WTC11 (cell line): ENCODE results near the gene MDM1. TPM values are rescaled to one million over a fixed set of nuclear protein-coding genes. Genes with fewer than 3 reads are reported as not detected.

ENCODE experiments used
- ATAC-seq: fragments of 200-7000 bp; cut with Tn5 transposase; 2 replicates; pipeline ENCODE4 v1.10.0; 2021; ENCODE audit warnings: mild to moderate bottlenecking, moderate library complexity
- CTCF ChIA-PET: fragments of 300-600 bp; sonication (Branson Sonifier 250); formaldehyde crosslinking; loops from one replicate; lab custom pipeline; 2021; ENCODE audit warnings: antibody characterized with exemption; lab: Charles Lee
- POLR2A ChIA-PET: fragments of 350-600 bp; sonication (Branson Sonifier 250); formaldehyde crosslinking; loops from one replicate; lab custom pipeline; 2021; ENCODE audit warnings: antibody characterized with exemption; lab: Charles Lee
- DNase-seq: peaks from one replicate; pipeline ENCODE4 v3.0.0; 2021; ENCODE audit warnings: low spot score
- H3K27ac Mint-ChIP-seq: 2 replicates; pipeline ENCODE4 v1.8.0; 2021; ENCODE audit warnings: mixed read lengths
- H3K27me3 Mint-ChIP-seq: 2 replicates; pipeline ENCODE4 v1.8.0; 2021; ENCODE audit warnings: low read depth, mild to moderate bottlenecking, moderate library complexity, mixed read lengths
- H3K36me3 Mint-ChIP-seq: 2 replicates; pipeline ENCODE4 v1.8.0; 2021; ENCODE audit warnings: mixed read lengths
- H3K4me1 Mint-ChIP-seq: 2 replicates; pipeline ENCODE4 v1.8.0; 2022; ENCODE audit warnings: mixed read lengths
- H3K4me3 Mint-ChIP-seq: 2 replicates; pipeline ENCODE4 v1.8.0; 2021; ENCODE audit warnings: mild to moderate bottlenecking, moderate library complexity, mixed read lengths
- H3K9me3 Mint-ChIP-seq: 2 replicates; pipeline ENCODE4 v1.8.0; 2021; ENCODE audit warnings: mixed read lengths
- ESRRA ChIP-seq: sonication (generic); formaldehyde crosslinking; IDR thresholded peaks from 2 replicates; pipeline ENCODE4 v1.8.1; 2022; ENCODE audit warnings: mild to moderate bottlenecking, missing genetic modification reagents, borderline replicate concordance
- FOXK1 ChIP-seq: sonication (generic); formaldehyde crosslinking; IDR thresholded peaks from 2 replicates; pipeline ENCODE4 v1.8.0; 2022; ENCODE audit warnings: mild to moderate bottlenecking, moderate library complexity, missing genetic modification reagents
- JAZF1 ChIP-seq: fragments of 250-450 bp; sonication (Bioruptor Pico); IDR thresholded peaks from 2 replicates; pipeline ENCODE4 v1.9.0; 2021; ENCODE audit warnings: moderate library complexity, mild to moderate bottlenecking, inconsistent platforms
- NFE2L1 ChIP-seq: sonication (generic); formaldehyde crosslinking; IDR thresholded peaks from 2 replicates; pipeline ENCODE4 v1.8.1; 2023; ENCODE audit warnings: missing genetic modification reagents
- NR1H2 ChIP-seq: sonication (generic); formaldehyde crosslinking; IDR thresholded peaks from 2 replicates; pipeline ENCODE4 v1.9.0; 2021; ENCODE audit warnings: mild to moderate bottlenecking, moderate library complexity, missing genetic modification reagents
- RELA ChIP-seq: sonication (generic); formaldehyde crosslinking; IDR thresholded peaks from 2 replicates; pipeline ENCODE4 v1.8.1; 2022; ENCODE audit warnings: missing genetic modification reagents, mild to moderate bottlenecking, borderline replicate concordance
- ZNF317 ChIP-seq: sonication (generic); formaldehyde crosslinking; IDR thresholded peaks from 2 replicates; pipeline ENCODE4 v1.8.1; 2023; ENCODE audit warnings: low read depth, mild to moderate bottlenecking, moderate library complexity, missing genetic modification reagents, borderline replicate concordance
- ZNF423 ChIP-seq: fragments of 250-450 bp; sonication (Bioruptor Pico); IDR thresholded peaks from 2 replicates; pipeline ENCODE4 v2.1.2; 2022; ENCODE audit warnings: mild to moderate bottlenecking, moderate library complexity
- total RNA-seq: library from RNA; stranded (reverse); gene quantifications from 3 replicates; pipeline ENCODE4 v1.2.3, GENCODE V29; 2021
- TF ChIP-seq, protein P1 (sequence below): sonication (generic); formaldehyde crosslinking; IDR thresholded peaks from 2 replicates; pipeline ENCODE4 v1.8.1; 2023; ENCODE audit warnings: mild to moderate bottlenecking, missing genetic modification reagents, borderline replicate concordance
- TF ChIP-seq, protein P2 (sequence below): sonication (generic); formaldehyde crosslinking; IDR thresholded peaks from 2 replicates; pipeline ENCODE4 v1.8.0; 2022; ENCODE audit warnings: mild to moderate bottlenecking, missing genetic modification reagents
- TF ChIP-seq, protein P3 (sequence below): sonication (generic); formaldehyde crosslinking; IDR thresholded peaks from 2 replicates; pipeline ENCODE4 v1.8.0; 2023; ENCODE audit warnings: missing genetic modification reagents, mild to moderate bottlenecking, borderline replicate concordance
- TF ChIP-seq, protein P4 (sequence below): fragments of 200-600 bp; IDR thresholded peaks from 2 replicates; pipeline ENCODE4 v1.8.0; 2022; ENCODE audit warnings: antibody characterized with exemption
- TF ChIP-seq, protein P5 (sequence below): sonication (generic); formaldehyde crosslinking; IDR thresholded peaks from 2 replicates; pipeline ENCODE4 v1.8.1; 2022; ENCODE audit warnings: mild to moderate bottlenecking, missing genetic modification reagents, moderate library complexity, borderline replicate concordance
- TF ChIP-seq, protein P6 (sequence below): sonication (generic); formaldehyde crosslinking; IDR thresholded peaks from 2 replicates; pipeline ENCODE4 v1.8.0; 2023; ENCODE audit warnings: missing genetic modification reagents
- TF ChIP-seq, protein P7 (sequence below): sonication (generic); formaldehyde crosslinking; IDR thresholded peaks from 2 replicates; pipeline ENCODE4 v1.8.1; 2023; ENCODE audit warnings: mild to moderate bottlenecking, missing genetic modification reagents, moderate library complexity

MDM1 gene
- total RNA-seq, 1 experiment from 2014 or later, result 9.1 TPM

DNA sequence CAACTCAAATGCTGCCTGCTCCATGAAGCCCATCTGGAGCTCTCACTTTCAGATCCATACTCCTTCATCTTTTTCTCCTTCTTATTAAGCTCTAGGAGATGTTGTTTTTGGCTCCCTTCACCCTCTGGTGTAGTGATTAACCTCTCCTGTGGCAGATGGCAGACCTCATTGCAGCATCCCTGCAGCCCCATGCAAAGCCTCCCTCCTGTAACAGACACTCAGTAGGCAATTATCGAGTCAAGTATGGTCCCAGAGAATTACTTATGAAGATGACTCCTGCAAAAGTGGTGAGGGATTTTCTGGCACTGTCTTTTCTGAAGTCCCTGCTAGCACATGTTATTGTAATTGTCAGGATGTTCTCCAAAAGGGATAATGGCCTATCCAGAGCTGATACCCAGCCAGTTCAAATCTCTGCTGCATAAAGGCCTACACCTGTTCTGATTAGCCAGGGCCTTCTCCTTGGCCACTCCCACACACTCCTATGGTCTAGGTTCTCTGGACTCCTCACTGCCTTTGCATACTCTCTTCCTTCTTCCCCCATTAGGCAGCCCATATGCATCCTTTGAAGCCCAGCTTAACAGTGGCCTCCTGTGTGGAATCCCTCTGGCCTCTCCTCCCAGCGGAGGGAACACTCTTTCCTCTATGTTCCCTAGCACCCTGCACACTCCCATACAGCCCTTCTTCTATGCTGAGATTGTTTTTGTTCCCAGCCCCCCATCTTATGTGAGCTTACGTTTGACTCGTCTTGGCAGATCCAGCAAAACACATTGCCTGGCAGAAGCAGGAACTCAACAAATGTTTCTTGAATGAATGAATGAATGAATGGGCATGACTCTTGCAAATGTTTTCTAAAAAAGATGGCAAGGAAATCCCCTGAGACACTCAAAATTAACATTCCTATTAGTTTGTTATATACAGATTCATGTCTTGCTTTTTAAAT, 43.9 kb upstream of the MDM1 start:
- H3K9me3 Mint-ChIP-seq, result peaks cover 6% of the 10 kb centered on the region
- H3K27ac Mint-ChIP-seq, result no peak overlapping the region
- ChIA-PET POLR2A (no interaction called here), CTCF (interaction anchor here (1.2 kb wide), 1 partner anchor 17 kb away, joined by 5 read pairs; no protein-coding TSS in a partner anchor)
- no peak for DNase-seq
- H3K27me3 Mint-ChIP-seq, result peaks cover 3% of the 10 kb centered on the region; the same call in 1 of the 2 replicates
- no peaks in the 10 kb centered on the region for H3K36me3 Mint-ChIP-seq
- ATAC-seq, result peak; percentile 89
- TF ChIP-seq, protein P1, sequence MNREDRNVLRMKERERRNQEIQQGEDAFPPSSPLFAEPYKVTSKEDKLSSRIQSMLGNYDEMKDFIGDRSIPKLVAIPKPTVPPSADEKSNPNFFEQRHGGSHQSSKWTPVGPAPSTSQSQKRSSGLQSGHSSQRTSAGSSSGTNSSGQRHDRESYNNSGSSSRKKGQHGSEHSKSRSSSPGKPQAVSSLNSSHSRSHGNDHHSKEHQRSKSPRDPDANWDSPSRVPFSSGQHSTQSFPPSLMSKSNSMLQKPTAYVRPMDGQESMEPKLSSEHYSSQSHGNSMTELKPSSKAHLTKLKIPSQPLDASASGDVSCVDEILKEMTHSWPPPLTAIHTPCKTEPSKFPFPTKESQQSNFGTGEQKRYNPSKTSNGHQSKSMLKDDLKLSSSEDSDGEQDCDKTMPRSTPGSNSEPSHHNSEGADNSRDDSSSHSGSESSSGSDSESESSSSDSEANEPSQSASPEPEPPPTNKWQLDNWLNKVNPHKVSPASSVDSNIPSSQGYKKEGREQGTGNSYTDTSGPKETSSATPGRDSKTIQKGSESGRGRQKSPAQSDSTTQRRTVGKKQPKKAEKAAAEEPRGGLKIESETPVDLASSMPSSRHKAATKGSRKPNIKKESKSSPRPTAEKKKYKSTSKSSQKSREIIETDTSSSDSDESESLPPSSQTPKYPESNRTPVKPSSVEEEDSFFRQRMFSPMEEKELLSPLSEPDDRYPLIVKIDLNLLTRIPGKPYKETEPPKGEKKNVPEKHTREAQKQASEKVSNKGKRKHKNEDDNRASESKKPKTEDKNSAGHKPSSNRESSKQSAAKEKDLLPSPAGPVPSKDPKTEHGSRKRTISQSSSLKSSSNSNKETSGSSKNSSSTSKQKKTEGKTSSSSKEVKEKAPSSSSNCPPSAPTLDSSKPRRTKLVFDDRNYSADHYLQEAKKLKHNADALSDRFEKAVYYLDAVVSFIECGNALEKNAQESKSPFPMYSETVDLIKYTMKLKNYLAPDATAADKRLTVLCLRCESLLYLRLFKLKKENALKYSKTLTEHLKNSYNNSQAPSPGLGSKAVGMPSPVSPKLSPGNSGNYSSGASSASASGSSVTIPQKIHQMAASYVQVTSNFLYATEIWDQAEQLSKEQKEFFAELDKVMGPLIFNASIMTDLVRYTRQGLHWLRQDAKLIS, result peak; percentile 21; the same call in 1 of the 2 replicates
- no peak for TF ChIP-seq ZNF317
- TF ChIP-seq ZNF423 (CRISPR knock-in tag), result peak; percentile 41; the same call in 1 of the 2 replicates
- no peak for TF ChIP-seq JAZF1
- 0 out of 2 replicates have a peak, but pooled peaks have one; percentile 13 for TF ChIP-seq NFE2L1
- TF ChIP-seq, protein P2, sequence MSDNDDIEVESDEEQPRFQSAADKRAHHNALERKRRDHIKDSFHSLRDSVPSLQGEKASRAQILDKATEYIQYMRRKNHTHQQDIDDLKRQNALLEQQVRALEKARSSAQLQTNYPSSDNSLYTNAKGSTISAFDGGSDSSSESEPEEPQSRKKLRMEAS, result no peak
- TF ChIP-seq NR1H2 (CRISPR knock-in tag), result no peak
- no peak for TF ChIP-seq FOXK1
- no peak overlapping the region for H3K4me3 Mint-ChIP-seq
- peaks cover 24% of the 10 kb centered on the region for H3K4me1 Mint-ChIP-seq

DNA sequence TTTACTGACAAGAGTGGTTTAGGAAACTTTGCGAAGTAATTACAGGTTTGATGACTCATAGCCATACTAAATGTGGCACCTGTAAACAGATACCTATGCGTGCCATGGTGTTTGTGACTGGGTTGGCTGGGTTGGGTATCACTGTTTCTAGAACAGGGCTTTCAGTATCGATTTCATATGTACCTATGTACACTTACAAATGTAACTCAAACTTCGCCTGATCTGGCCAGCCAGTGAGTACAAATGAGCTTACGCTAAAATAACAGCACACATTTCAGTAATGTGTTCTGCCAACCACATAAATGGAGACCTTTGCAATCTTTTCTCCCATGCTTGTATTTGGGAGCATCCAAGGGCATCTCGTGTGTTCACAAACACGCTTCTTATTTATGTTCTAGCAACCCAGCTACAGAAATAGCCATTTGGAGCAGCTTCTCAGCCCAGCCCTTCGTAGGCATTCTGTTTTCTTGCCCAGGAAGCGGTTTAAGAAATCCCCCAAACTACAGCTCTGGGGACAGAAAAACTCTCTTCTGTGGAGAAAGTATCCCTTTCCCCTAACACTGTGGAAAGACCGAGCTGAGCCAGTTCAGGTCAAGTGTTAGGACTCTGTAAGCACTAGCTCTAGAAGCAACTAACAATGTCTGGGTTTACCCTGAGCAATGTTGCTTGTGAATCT, 42.3 kb upstream of the MDM1 start:
- H3K36me3 Mint-ChIP-seq, result no peaks in the 10 kb centered on the region
- H3K27me3 Mint-ChIP-seq, result peaks cover 3% of the 10 kb centered on the region; the same call in 1 of the 2 replicates
- POLR2A ChIA-PET, result interaction anchor here (0.9 kb wide), 1 partner anchor 10 kb away, joined by 3 read pairs; no protein-coding TSS in a partner anchor
- TF ChIP-seq RELA (no peak), ZNF317 (no peak), ESRRA (CRISPR knock-in tag) (no peak)
- TF ChIP-seq, protein P3, sequence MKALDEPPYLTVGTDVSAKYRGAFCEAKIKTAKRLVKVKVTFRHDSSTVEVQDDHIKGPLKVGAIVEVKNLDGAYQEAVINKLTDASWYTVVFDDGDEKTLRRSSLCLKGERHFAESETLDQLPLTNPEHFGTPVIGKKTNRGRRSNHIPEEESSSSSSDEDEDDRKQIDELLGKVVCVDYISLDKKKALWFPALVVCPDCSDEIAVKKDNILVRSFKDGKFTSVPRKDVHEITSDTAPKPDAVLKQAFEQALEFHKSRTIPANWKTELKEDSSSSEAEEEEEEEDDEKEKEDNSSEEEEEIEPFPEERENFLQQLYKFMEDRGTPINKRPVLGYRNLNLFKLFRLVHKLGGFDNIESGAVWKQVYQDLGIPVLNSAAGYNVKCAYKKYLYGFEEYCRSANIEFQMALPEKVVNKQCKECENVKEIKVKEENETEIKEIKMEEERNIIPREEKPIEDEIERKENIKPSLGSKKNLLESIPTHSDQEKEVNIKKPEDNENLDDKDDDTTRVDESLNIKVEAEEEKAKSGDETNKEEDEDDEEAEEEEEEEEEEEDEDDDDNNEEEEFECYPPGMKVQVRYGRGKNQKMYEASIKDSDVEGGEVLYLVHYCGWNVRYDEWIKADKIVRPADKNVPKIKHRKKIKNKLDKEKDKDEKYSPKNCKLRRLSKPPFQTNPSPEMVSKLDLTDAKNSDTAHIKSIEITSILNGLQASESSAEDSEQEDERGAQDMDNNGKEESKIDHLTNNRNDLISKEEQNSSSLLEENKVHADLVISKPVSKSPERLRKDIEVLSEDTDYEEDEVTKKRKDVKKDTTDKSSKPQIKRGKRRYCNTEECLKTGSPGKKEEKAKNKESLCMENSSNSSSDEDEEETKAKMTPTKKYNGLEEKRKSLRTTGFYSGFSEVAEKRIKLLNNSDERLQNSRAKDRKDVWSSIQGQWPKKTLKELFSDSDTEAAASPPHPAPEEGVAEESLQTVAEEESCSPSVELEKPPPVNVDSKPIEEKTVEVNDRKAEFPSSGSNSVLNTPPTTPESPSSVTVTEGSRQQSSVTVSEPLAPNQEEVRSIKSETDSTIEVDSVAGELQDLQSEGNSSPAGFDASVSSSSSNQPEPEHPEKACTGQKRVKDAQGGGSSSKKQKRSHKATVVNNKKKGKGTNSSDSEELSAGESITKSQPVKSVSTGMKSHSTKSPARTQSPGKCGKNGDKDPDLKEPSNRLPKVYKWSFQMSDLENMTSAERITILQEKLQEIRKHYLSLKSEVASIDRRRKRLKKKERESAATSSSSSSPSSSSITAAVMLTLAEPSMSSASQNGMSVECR (CRISPR knock-in tag), result no peak
- TF ChIP-seq, protein P4, sequence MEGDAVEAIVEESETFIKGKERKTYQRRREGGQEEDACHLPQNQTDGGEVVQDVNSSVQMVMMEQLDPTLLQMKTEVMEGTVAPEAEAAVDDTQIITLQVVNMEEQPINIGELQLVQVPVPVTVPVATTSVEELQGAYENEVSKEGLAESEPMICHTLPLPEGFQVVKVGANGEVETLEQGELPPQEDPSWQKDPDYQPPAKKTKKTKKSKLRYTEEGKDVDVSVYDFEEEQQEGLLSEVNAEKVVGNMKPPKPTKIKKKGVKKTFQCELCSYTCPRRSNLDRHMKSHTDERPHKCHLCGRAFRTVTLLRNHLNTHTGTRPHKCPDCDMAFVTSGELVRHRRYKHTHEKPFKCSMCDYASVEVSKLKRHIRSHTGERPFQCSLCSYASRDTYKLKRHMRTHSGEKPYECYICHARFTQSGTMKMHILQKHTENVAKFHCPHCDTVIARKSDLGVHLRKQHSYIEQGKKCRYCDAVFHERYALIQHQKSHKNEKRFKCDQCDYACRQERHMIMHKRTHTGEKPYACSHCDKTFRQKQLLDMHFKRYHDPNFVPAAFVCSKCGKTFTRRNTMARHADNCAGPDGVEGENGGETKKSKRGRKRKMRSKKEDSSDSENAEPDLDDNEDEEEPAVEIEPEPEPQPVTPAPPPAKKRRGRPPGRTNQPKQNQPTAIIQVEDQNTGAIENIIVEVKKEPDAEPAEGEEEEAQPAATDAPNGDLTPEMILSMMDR, result no peak
- TF ChIP-seq, protein P5, sequence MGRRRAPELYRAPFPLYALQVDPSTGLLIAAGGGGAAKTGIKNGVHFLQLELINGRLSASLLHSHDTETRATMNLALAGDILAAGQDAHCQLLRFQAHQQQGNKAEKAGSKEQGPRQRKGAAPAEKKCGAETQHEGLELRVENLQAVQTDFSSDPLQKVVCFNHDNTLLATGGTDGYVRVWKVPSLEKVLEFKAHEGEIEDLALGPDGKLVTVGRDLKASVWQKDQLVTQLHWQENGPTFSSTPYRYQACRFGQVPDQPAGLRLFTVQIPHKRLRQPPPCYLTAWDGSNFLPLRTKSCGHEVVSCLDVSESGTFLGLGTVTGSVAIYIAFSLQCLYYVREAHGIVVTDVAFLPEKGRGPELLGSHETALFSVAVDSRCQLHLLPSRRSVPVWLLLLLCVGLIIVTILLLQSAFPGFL, result no peak
- TF ChIP-seq, protein P6, sequence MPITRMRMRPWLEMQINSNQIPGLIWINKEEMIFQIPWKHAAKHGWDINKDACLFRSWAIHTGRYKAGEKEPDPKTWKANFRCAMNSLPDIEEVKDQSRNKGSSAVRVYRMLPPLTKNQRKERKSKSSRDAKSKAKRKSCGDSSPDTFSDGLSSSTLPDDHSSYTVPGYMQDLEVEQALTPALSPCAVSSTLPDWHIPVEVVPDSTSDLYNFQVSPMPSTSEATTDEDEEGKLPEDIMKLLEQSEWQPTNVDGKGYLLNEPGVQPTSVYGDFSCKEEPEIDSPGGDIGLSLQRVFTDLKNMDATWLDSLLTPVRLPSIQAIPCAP, result no peak
- TF ChIP-seq, protein P7, sequence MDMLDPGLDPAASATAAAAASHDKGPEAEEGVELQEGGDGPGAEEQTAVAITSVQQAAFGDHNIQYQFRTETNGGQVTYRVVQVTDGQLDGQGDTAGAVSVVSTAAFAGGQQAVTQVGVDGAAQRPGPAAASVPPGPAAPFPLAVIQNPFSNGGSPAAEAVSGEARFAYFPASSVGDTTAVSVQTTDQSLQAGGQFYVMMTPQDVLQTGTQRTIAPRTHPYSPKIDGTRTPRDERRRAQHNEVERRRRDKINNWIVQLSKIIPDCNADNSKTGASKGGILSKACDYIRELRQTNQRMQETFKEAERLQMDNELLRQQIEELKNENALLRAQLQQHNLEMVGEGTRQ (CRISPR knock-in tag), result no peak
- peaks cover 6% of the 10 kb centered on the region for H3K9me3 Mint-ChIP-seq
- H3K4me1 Mint-ChIP-seq, result peaks cover 29% of the 10 kb centered on the region
- no peak overlapping the region for H3K4me3 Mint-ChIP-seq
- no peak overlapping the region for H3K27ac Mint-ChIP-seq
- ATAC-seq (no peak), DNase-seq (no peak)
- CTCF ChIA-PET, result interaction anchor here (1.1 to 1.2 kb wide), 2 partner anchors 16 to 152 kb away, joined by 3 read pairs; no protein-coding TSS in a partner anchor
